ENCODE measurements around the gene MCC.

Gene MCC

GRCh38 chr5:113065626-113066025 lies 422.6 kb downstream of the MCC start:
- ATAC-seq: no peak
- no peak for TF ChIP-seq ESRRG (CRISPR knock-in tag; IDR thresholded peaks at IDR 0.05)
- TF ChIP-seq GLIS3 (CRISPR knock-in tag; IDR thresholded peaks at IDR 0.05): no peak
- TF ChIP-seq ZNF8 (CRISPR knock-in tag; IDR thresholded peaks at IDR 0.05): no peak
- TF ChIP-seq CSRNP3 (CRISPR knock-in tag; IDR thresholded peaks at IDR 0.05): no peak
- no peak for TF ChIP-seq OSR1 (CRISPR knock-in tag; IDR thresholded peaks at IDR 0.05)
- no peak for TF ChIP-seq CSDC2 (CRISPR knock-in tag; IDR thresholded peaks at IDR 0.05)
- TF ChIP-seq ISL1 (CRISPR knock-in tag; IDR thresholded peaks at IDR 0.05): no peak
- no peak for TF ChIP-seq TSHZ2 (CRISPR knock-in tag; IDR thresholded peaks at IDR 0.05)
- no peak for TF ChIP-seq TOX (CRISPR knock-in tag; IDR thresholded peaks at IDR 0.05; ENCODE audit: borderline replicate concordance)
- no peak for TF ChIP-seq PPARA (CRISPR knock-in tag; IDR thresholded peaks at IDR 0.05; ENCODE audit: borderline replicate concordance)
- TF ChIP-seq BACH2 (CRISPR knock-in tag; IDR thresholded peaks at IDR 0.05; ENCODE audit: borderline replicate concordance): no peak
- TF ChIP-seq PATZ1 (CRISPR knock-in tag; IDR thresholded peaks at IDR 0.05; ENCODE audit: borderline replicate concordance): no peak
- TF ChIP-seq ZFP30 (CRISPR knock-in tag; IDR thresholded peaks at IDR 0.05): no peak
- no peak for TF ChIP-seq CREB5 (CRISPR knock-in tag; IDR thresholded peaks at IDR 0.05; ENCODE audit: low read depth)
- no peak for TF ChIP-seq ARNTL (CRISPR knock-in tag; IDR thresholded peaks at IDR 0.05; ENCODE audit: borderline replicate concordance, low read depth)
- no peak for TF ChIP-seq ZNF70 (CRISPR knock-in tag; IDR thresholded peaks at IDR 0.05)

- ATAC-seq: no peak
- TF ChIP-seq GLIS3 (CRISPR knock-in tag; IDR thresholded peaks at IDR 0.05) (no peak), SNAI2 (CRISPR knock-in tag; IDR thresholded peaks at IDR 0.05) (no peak), OSR1 (CRISPR knock-in tag; IDR thresholded peaks at IDR 0.05) (no peak), ZNF8 (CRISPR knock-in tag; IDR thresholded peaks at IDR 0.05) (no peak)
Observed at GRCh38 chr5:113064806-113065205, 423.4 kb downstream of the MCC start.

- no peak for ATAC-seq
- no peak for TF ChIP-seq CSRNP3 (CRISPR knock-in tag; IDR thresholded peaks at IDR 0.05)
- TF ChIP-seq TCF4 (CRISPR knock-in tag; IDR thresholded peaks at IDR 0.05; ENCODE audit: borderline replicate concordance): no peak
- no peak for TF ChIP-seq SNAI2 (CRISPR knock-in tag; IDR thresholded peaks at IDR 0.05)
- no peak for TF ChIP-seq ZNF8 (CRISPR knock-in tag; IDR thresholded peaks at IDR 0.05)
- TF ChIP-seq ZFP3 (CRISPR knock-in tag; IDR thresholded peaks at IDR 0.05): no peak
- no peak for TF ChIP-seq PPARA (CRISPR knock-in tag; IDR thresholded peaks at IDR 0.05; ENCODE audit: borderline replicate concordance)
- TF ChIP-seq CSDC2 (CRISPR knock-in tag; IDR thresholded peaks at IDR 0.05): no peak
- TF ChIP-seq ESRRG (CRISPR knock-in tag; IDR thresholded peaks at IDR 0.05): no peak
- no peak for TF ChIP-seq PATZ1 (CRISPR knock-in tag; IDR thresholded peaks at IDR 0.05; ENCODE audit: borderline replicate concordance)
- TF ChIP-seq ZNF565 (CRISPR knock-in tag; conservative IDR thresholded peaks at IDR 0.05; ENCODE audit: low read depth): no peak
- no peak for TF ChIP-seq ZNF70 (CRISPR knock-in tag; IDR thresholded peaks at IDR 0.05)
- TF ChIP-seq ZFP30 (CRISPR knock-in tag; IDR thresholded peaks at IDR 0.05): no peak
Observed at GRCh38 chr5:113063927-113064326, 424.3 kb downstream of the MCC start.
